IPS-11a (cell line): ENCODE data around the gene CCDC136.

Experiments used
- H3K4me3 ChIP-seq: one replicate; pipeline ENCODE4 v1.5.1; 2013; ENCODE audit warnings: low read depth, low read length, control low read depth

The CCDC136 gene

GRCh38 chr7:128830231-128831177 is 38.7 kb downstream of the CCDC136 start, which contains the start of gene FLNC:
FLNC (plus strand) TSS chr7:128830406; CDS start chr7:128830638, 232 bp downstream.
- peak within 1 kb of the TSS; percentile 58 for H3K4me3 ChIP-seq

GRCh38 chr7:128831178-128831993 is 39.6 kb downstream of the CCDC136 start:
- peak overlapping the region; percentile 58 for H3K4me3 ChIP-seq

GRCh38 chr7:128831994-128832879 is 40.5 kb downstream of the CCDC136 start:
- peak overlapping the region; percentile 58 for H3K4me3 ChIP-seq

GRCh38 chr7:128832880-128833147 is 41.0 kb downstream of the CCDC136 start:
- peak overlapping the region; percentile 58 for H3K4me3 ChIP-seq

- H3K4me3 ChIP-seq, result peak overlapping the region; percentile 58
These were observed 41.6 kb downstream of the CCDC136 start for GRCh38 chr7:128833148-128833945.

GRCh38 chr7:128833946-128834325 is 42.2 kb downstream of the CCDC136 start:
- no peak overlapping the region for H3K4me3 ChIP-seq

- H3K4me3 ChIP-seq, result no peak overlapping the region
These were observed 43.5 kb downstream of the CCDC136 start for GRCh38 chr7:128835231-128835751.

GRCh38 chr7:128835790-128836641 is 44.2 kb downstream of the CCDC136 start:
- H3K4me3 ChIP-seq, result no peak overlapping the region

- H3K4me3 ChIP-seq, result no peak overlapping the region
These were observed 45.1 kb downstream of the CCDC136 start for GRCh38 chr7:128836729-128837348.

- no peak overlapping the region for H3K4me3 ChIP-seq
These were observed 45.8 kb downstream of the CCDC136 start for GRCh38 chr7:128837521-128837921.

- H3K4me3 ChIP-seq, result no peak overlapping the region
These were observed 46.5 kb downstream of the CCDC136 start for GRCh38 chr7:128838109-128838779.

GRCh38 chr7:128838981-128839731 is 47.4 kb downstream of the CCDC136 start:
- no peak overlapping the region for H3K4me3 ChIP-seq

GRCh38 chr7:128839751-128840177 is 48.0 kb downstream of the CCDC136 start:
- no peak overlapping the region for H3K4me3 ChIP-seq

- no peak overlapping the region for H3K4me3 ChIP-seq
These were observed 48.8 kb downstream of the CCDC136 start for GRCh38 chr7:128840326-128841170.

GRCh38 chr7:128841171-128841690 is 49.5 kb downstream of the CCDC136 start:
- no peak overlapping the region for H3K4me3 ChIP-seq
